ENCODE data around the gene TBP.
"Not testable (repeated sequence)": the region's sequence is repeated elsewhere in the genome, so short reads cannot be mapped to it uniquely, and the experiment has no call there.

Gene TBP

GRCh38 chr6:170554013-170554795 lies at the start of gene TBP:
TSS of gene TBP (plus strand) at chr6:170554369. CDS start at chr6:170557030, 2,661 bp downstream.
- peak; percentile 95 for DNase-seq

- no peak for DNase-seq
These were observed 49.7 kb upstream of the TBP start for GRCh38 chr6:170504479-170504878.

- peak; percentile 33 for DNase-seq
These were observed 48.9 kb upstream of the TBP start for GRCh38 chr6:170505306-170505705.

- no peak for DNase-seq
These were observed 47.7 kb upstream of the TBP start for GRCh38 chr6:170506446-170506845.

GRCh38 chr6:170507728-170508127 lies 46.4 kb upstream of the TBP start:
- DNase-seq, result not testable (repeated sequence)

GRCh38 chr6:170508275-170508674 lies 45.9 kb upstream of the TBP start:
- not testable (repeated sequence) for DNase-seq

GRCh38 chr6:170508892-170509722 lies 45.1 kb upstream of the TBP start:
- DNase-seq, result not testable (repeated sequence)

- no peak for DNase-seq
These were observed 44.5 kb upstream of the TBP start for GRCh38 chr6:170509723-170510018.

- no peak for DNase-seq
These were observed 43.5 kb upstream of the TBP start for GRCh38 chr6:170510631-170511030.

GRCh38 chr6:170512249-170512648 lies 41.9 kb upstream of the TBP start:
- no peak for DNase-seq

GRCh38 chr6:170514908-170515307 lies 39.3 kb upstream of the TBP start:
- no peak for DNase-seq

- DNase-seq, result peak; percentile 49
These were observed 37.2 kb upstream of the TBP start for GRCh38 chr6:170516783-170517616.

- no peak for DNase-seq
These were observed 31.5 kb upstream of the TBP start for GRCh38 chr6:170522565-170523183.

GRCh38 chr6:170523256-170524171 lies 30.7 kb upstream of the TBP start:
- DNase-seq, result no peak

- DNase-seq, result no peak
These were observed 30.0 kb upstream of the TBP start for GRCh38 chr6:170524172-170524502.

- no peak for DNase-seq
These were observed 28.4 kb upstream of the TBP start for GRCh38 chr6:170525795-170526194.

- DNase-seq, result not testable (repeated sequence)
These were observed 26.2 kb upstream of the TBP start for GRCh38 chr6:170527995-170528394.

GRCh38 chr6:170529839-170530469 lies 24.2 kb upstream of the TBP start:
- no peak for DNase-seq

GRCh38 chr6:170532867-170533488 lies 21.2 kb upstream of the TBP start:
- DNase-seq, result no peak

GRCh38 chr6:170533792-170534191 lies 20.4 kb upstream of the TBP start:
- no peak for DNase-seq

- DNase-seq, result no peak
These were observed 19.2 kb upstream of the TBP start for GRCh38 chr6:170535004-170535403.

Measured in NCI-H1436 treated with DMSO at 0.1 percent for 48 hours (cell line).